GOT3 (cell line): ENCODE results near the gene HMOX1.

Experiments used
- DNase-seq: peaks from one replicate; lab custom pipeline; 2025; ENCODE audit warnings: mixed read lengths; lab: John Stamatoyannopoulos, UW

The HMOX1 gene

DNA sequence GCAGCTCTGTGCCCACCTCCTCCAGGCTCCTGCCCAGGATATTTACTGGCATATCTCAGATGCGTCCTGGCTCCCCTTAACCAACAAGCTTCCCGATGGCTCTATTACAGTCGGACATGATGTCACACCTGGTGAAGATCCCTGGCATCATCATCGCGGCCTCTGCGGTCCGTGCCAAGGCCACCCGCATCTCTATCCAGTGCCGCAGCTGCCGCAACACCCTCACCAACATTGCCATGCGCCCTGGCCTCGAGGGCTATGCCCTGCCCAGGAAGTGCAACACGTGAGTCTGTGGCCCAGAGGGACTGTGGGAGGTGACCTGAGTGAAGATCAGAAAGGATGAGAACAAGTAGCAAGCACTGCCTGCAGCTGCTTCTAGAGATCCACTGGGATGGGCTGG, 25.5 kb downstream of the HMOX1 start:
- no peak for DNase-seq

DNA sequence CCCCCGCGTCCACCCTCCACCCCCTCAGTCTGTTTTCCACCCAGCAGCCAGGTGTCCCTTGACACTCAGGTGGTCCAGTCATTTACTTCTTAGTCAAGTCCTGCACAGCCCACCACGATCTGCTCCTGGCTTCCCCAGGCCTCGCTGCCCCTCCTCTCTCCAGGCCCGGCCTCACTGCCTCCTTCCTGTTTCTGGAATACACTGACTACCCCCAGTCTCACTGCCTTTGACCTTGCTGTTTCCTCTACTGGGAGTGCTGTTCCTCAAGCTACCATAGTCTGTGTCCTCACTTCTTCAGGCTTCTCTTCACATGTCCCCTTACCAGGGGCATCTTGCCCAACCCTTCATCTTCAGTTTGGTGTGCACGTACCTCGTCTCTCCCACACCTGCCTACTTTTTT, 26.5 kb downstream of the HMOX1 start:
- DNase-seq: no peak

DNA sequence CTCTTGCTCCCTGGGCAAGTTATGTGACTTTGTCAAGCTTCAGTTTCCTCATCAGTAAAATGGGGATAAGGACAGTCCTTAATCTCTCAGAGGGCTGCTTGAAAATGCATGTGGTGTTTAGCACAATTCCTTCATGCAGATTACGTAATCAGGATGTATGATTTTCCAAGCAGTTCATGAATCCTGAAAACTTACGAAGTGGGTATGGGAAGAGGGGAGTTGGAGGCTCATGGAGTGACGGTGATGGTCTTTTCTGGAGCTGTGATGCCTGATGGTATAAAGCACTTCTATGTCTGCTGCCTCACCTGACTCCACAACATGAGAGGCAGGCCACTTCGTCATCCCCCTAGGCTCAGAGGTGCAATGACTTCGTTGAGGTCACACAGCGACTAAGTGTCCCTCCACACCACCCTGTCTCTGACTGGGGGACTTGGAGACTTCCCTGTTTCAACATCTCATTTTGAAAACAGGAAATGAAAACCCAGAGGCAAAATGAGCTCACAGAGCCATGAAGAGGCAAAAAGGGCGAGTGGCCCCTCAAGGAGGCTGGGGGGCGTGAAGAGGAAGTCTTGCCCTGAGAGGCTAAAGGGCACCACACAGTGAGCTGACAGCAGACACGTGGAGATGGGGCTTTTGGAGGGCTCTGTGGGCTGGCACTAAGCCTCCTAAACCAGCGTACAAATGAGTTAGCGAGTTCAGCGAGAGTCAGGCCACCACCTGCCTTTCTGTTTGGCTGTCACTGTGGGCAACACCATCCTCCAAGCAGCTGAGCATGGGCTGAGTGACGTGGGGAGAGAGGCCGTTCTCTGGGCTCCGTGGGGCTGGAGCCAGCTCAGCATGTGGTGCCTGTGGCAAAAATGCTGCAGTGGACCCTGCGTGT, 29.1 kb downstream of the HMOX1 start:
- no peak for DNase-seq

DNA sequence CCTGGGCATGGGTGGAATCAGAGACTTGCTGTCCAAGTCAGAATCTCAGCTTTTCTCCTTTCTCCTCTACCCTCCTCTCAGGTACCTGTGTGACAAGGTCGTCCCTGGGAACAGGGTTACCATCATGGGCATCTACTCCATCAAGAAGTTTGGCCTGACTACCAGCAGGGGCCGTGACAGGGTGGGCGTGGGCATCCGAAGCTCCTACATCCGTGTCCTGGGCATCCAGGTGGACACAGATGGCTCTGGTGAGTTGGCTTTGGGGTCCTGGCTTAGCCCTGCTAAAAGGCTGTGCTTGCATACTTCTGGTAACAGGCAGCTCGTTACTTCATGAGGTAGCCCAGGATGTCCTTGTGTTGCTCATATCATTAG, 29.8 kb downstream of the HMOX1 start:
- DNase-seq: no peak

DNA sequence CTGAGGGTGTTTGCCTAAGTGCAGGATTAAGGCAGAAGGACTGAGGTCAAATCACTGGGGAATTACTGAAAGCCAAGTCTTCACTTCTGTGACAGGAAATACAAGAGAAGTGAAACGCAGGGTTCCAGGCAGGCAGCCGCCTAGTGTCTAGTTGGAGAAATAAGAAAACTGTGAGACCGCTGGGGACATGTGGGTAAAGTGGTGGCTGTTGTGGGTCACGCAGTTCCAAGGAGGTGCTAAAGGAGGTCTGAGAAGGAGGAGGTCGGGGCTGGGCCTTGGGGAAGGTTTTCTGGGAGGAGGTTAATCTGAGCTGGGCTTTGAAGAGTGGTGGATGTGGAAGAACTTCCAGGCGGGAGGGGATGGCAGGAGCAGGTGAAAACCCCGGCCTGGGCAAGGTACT, 30.2 kb downstream of the HMOX1 start:
- DNase-seq: no peak

DNA sequence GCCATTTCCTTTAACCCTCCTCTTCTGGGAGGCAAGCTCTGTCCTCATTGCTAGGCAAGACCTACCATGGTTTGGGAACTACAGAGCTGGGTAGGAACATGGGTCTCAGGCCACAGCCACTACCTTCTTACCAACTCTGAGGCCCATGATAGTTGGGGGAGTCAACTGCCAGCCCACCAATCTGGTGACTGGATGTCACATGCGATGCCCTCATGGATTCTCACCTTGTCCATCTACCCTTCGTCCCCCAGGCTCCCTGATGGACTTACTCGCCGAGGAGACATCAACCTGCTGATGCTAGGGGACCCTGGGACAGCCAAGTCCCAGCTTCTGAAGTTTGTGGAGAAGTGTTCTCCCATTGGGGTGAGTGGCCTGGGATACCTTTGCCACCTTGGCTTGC, 32.7 kb downstream of the HMOX1 start:
- DNase-seq: no peak

DNA sequence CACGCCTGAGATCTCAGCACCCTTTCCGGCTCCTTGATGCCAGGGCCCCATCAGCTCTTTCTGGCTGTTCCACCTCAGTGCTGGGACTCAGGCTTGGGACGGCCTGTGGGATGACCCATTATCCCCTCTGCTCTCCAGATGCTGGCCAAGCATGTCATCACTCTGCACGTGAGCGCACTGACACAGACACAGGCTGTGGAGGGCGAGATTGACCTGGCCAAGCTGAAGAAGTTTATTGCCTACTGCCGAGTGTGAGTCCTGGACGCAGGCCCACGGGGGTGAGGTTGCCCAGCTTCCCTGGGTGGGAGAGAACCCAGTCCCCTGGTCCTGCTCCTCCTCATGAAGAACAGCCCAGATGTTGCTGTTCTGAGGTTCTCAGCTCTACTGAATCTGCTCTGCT, 36.7 kb downstream of the HMOX1 start:
- DNase-seq: no peak

DNA sequence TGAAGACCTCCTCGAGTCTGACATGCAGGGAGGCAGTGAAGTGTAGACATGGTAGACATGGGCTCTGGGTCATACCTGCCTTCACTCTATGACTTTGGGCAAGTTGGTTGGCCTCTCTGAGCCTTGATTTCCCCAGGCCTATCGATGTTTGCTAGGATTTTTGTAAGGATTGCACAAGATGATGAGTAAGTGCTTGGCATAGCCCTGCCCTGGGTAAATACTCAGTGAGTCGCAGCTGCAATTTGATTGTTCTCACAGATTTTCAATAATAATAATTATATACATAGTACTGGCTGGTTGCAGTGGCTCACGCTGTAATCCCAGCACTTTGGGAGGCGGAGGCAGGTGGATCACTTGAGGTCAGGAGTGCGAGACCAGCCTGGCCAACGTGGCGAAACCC, 37.2 kb downstream of the HMOX1 start:
- DNase-seq: no peak

DNA sequence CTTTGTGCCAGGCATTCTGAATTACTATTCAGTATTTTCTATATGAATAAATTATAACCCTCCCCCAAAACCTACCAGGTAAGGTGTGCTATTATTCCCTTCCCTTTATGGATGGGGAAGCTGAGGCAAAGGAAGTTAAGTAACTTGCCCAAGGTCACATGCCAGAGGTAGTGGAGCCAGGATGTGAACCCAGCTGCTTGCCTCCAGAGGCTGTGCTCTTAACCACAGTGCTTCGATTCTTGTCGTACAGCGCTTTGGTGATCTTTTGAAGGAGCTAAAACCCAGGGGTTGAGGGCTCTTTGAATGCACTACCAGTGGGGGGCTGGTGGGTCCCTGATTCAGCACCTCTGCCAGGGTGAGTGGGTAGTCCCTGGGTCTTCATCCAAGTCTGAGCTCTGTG, 37.8 kb downstream of the HMOX1 start:
- DNase-seq: no peak

DNA sequence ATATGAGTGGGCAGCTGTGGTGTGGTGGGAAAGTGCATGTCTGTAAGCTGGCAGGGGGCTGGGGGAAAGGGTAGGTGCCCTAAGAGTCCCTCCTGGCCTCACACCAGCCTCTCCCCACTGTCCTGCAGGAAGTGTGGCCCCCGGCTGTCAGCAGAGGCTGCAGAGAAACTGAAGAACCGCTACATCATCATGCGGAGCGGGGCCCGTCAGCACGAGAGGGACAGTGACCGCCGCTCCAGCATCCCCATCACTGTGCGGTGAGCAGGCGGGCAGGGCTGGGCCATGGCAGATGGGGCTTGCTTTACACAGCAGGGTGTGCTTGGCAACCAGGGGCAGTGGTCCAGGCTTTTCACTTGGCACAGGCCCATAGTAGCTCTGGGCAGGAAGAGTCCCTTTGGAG, 38.9 kb downstream of the HMOX1 start:
- DNase-seq: no peak

DNA sequence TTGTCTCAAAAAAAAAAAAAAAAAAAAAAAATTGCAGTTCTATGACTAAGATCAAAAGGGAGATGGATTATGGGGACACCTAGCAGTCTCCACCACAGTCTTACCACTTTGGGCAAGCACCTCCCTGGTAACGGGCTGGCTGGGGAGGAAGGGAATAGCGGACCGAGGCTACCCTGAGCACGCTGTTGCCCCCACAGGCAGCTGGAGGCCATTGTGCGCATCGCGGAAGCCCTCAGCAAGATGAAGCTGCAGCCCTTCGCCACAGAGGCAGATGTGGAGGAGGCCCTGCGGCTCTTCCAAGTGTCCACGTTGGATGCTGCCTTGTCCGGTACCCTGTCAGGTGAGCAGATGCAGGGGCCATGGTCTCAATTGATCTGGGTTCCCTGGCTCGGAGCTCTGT, 40.2 kb downstream of the HMOX1 start:
- DNase-seq: no peak

DNA sequence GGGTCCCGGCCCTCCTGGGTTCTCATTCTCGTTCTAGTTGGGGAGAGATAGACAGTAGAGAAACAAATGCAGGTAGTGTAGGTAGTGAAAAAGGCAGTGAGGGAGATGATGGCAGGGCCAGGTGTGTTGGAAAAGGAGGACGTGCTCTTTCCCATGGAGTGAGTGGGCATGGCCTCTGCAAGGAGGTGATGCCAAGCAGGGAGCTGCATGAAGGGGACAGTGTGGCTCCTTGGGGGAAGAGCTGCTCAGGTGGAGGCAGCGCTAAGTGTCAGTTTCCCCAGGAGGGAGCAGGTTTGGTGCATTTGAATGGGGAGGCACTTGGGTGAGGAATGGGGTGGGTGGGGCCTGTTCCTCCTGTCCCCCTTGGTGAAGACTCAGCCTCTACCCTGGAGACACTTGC, 41.2 kb downstream of the HMOX1 start:
- no peak for DNase-seq

DNA sequence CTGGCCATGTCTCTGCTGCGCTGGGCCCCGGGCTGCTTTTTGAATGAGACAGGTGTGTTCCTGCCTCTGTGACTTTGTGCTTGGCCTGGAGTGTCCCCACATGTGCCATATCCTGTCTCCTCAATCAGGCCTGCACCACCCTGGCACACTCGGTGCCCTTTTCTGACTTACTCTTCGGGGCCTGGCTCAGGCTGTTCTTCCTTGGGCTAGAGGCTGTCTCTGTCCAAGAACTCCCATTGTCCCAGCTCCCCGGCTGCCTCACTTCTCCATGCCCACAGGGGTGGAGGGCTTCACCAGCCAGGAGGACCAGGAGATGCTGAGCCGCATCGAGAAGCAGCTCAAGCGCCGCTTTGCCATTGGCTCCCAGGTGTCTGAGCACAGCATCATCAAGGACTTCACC, 42.0 kb downstream of the HMOX1 start:
- DNase-seq: no peak

DNA sequence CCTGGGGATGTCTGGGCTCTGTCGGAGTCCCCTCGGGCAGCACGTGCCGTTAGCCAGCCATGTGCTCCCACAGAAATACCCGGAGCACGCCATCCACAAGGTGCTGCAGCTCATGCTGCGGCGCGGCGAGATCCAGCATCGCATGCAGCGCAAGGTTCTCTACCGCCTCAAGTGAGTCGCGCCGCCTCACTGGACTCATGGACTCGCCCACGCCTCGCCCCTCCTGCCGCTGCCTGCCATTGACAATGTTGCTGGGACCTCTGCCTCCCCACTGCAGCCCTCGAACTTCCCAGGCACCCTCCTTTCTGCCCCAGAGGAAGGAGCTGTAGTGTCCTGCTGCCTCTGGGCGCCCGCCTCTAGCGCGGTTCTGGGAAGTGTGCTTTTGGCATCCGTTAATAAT, 43.2 kb downstream of the HMOX1 start:
- no peak for DNase-seq

DNA sequence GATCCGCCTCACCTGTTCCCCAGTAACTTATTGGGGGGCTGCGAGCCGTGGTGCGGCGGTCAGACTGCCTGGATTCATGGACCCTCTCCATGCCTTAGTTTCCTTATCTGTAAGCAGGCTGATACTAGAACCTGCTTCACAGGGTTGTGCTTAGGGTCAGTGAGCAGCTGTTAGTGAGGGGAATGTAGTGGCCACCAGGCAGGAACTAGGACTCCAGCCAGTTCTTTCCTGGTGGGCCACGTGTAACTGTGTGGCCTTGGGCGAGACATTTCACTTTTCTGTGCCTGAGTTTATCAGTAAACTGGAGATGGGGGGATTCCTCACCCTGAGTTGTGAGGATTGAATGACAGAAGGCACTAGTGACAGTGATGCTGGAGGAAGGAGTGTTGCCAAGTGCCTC, 43.9 kb downstream of the HMOX1 start:
- DNase-seq: no peak

DNA sequence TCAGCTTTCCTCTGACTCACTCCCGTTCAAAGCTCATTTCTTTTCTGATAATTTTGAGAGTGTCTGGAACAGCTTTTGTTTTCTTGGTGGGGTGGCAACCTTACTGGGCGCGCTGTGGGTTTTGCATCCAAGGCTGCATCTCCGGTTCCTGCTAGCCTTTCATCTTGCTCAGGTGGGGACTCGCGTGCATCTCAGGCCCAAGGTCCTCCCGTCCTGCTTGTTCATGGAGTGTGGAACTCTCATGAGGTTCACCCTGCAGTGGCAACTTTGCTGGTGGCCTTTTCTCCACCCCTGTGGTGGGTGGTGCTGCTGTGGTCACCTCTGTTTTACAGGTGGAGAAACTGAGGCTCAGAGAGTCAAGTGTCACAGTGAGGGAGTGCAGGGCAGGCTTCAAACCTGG, 44.6 kb downstream of the HMOX1 start:
- DNase-seq: no peak

DNA sequence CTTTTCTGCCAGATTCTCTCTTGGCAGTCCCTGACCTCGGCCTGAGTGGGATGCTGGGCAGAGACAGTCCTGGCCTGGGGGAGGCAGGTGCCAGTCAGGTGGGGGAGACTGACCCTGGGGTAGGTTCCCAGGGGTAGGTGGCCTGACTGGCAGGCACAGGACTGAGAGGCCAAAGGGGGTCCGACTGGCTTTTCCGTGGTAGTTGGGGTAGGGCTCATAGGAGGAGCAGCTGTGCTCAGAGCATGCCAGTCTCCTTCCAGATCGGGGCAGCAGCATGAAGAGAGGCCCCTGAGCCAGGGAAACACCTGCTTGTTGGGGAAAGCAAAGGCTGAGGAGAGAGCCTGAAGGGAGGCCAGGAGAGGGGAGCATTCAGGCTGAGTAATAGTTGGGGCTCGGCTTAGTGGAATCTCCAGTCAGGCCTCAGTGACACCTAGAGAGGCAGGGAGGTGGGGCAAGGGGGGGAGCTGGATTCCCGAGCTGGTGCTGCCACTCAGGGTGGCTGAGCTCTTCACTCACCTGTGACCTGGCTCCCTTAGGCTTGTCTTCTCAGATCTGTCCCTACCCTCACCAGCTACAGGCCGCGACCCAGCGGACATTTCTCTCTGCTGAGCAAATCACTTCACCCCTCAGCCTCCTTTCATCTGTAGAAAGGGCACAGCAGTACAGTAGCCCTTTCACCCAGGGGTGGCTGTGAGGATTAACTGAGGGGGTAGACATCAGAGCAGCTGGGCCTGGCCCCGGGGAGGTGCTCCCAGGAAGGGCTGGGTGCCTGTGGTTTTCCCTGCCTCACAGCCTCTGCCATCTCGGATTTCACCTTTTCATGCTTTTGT, 45.3 kb downstream of the HMOX1 start:
- DNase-seq: no peak

DNA sequence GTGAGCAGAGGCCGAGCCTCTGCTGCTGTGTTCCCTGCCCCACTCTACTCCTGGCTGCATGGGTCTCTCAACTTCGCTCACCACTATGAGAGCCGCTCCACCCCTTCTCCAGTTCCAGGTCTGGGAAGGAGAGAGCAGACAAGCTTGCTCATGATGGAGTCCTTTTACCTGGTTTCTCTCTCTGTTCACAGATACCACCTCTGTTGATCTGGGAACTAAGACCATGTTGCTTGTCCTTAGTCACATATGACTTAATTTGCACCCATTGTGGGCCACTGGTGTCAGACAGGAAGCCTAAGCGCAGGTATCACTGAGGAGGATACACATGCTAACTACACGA, 45.9 kb downstream of the HMOX1 start:
- no peak for DNase-seq

DNA sequence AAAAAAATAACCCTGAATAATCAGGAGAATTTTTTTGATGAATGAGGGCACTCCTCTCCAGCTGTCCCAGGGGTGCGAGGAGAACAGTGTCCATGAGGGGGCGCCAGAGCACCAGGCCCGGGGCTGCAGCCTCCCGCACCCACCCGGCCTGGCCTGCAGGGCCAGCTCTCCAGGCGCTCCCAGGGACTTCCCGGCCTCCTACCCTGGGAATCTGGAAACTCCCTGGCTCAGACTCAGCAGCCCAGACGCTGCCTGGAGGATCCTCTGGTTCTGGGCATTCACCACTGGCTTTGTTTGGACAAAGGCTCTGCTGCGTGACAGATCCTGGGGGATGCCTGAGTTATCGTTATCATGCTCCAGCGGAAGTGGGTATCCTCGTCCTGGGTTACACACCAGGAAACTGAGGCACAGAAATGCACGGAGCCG, 50.0 kb downstream of the HMOX1 start:
- peak; percentile 46 for DNase-seq

DNA sequence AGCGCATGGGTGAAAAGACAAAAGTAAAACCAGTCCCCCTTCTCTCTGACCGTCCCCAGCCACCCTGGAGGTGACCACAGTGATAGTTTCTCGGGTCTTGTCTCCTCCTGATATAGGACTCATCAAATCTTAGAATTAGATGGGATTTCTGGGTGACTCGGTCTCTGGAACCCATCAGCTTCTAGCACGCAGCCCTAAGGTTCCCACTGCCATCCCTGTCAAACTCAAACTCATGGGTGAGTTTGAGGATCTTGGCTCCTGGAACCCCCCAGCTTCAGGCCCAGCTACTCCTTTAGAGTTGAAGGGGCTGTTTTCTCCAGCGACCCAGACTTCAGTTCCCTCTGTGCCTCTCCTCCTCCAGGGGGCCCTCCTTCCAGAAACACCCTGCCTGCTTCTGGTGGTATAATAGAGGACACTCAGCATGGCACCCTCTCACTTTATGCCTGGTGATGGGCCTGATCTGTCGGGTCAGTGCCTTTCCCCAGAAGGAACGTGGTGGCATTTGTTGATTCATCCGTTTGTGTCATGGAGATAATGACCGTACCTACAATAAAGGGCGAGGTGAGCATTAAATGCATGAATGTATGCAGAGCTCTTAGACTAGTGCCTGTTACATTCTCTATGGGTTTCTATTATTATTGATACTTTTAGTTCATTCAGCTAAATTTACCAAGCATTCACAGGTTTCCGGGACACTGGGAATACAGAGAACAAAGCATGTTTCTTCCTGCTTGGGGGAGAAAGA, 50.8 kb downstream of the HMOX1 start:
- DNase-seq: no peak

DNA sequence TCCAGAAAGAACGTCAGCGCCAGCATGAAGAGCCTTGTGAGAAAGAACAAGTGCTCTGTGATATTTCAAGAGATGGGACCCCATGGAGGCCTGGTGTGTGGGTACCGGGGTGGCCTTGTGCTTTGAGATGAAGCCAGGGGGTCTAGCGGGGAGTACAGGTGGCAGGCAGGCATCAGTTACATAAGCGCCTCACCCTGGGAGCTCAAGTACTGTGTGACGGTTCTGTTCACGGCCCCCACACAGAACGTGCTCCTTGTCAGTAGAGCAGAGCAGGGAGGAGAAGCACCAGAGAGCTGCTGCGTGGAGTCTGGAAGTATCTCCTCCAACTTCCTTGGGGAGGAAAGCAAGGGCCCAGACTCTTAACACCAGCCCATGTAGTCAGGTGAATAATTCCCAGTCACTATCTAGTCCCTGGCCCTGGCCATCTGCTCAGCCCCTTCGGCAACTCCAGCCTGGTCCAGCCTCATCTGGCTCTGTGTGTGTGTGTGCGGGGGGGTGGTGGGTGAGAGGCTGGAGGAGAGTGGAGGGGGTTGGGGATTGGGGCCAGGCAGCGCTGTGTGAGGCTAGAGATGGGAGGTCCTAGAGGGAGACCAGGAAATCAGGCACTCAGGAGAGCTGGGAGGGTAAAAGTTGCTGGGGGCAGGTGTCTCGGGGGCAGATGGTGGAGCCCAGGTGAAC, 51.5 kb downstream of the HMOX1 start:
- no peak for DNase-seq

DNA sequence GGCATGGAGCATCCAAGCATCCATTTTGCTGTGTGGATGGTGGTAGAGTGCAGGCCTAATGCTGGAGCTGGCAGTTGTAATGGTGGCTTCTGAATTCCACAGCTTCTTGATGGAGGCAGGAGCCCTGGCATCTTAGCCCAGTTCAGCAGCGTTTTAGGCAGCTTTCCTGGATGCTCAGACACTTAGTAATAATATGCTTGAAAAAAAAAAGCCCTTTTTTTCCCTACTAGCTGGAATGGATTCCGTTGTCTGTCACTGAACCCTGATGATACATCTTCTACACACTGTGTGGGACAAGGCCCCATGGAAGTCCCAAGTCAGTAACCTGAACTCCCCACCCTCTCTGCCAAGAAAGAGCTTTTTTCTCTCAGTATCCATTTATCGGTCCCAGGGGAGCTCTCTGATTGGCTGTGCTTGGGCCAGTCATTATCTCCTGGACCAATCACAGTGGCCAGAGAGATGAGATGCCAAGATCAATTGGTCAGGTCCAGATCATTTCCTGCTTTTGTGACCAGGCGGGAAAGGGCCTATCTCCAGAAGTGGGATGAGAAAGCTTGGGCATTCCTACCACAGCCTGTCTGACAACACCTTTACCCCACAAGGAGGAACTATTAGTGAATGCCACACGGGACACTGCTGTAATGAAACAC, 53.3 kb downstream of the HMOX1 start:
- no peak for DNase-seq
